T47D (cell line): ENCODE results near the gene COL28A1.
"Not testable (repeated sequence)": the region's sequence is repeated elsewhere in the genome, so short reads cannot be mapped to it uniquely, and the experiment has no call there.

Experiments used
- DNase-seq, 2 experiments: peaks; one replicate each; pipeline versions ENCODE4 v3.0.0 to v3.0.0-alpha.2; 2011 to 2012; ENCODE audit warnings: low read depth in 1 of 2, low spot score in 1 of 2
- JUND ChIP-seq: IDR thresholded peaks from 2 replicates; pipeline ENCODE4 v1.6.1; 2012; ENCODE audit warnings: low read depth
- in situ Hi-C: cut with HindIII; loops from 2 replicates; pipeline ENCODE4 v1.10.0; 2016; ENCODE audit warnings: low sequenced_read_pairs, low pct_unique_long_range_greater_than_20kb

Gene COL28A1

GRCh38 chr7:7567898-7568531, 32.3 kb upstream of the COL28A1 start:
- in situ Hi-C loops, result no loop called here
- DNase-seq, result peak in 1 of 2 experiments; percentile 38
- no peak for TF ChIP-seq JUND

- TF ChIP-seq JUND, result no peak
- in situ Hi-C loops, result no loop called here
- DNase-seq, result peak; percentile 93 to 94
These were observed 31.3 kb upstream of the COL28A1 start, which contains the start of gene MIOS for GRCh38 chr7:7566651-7567611. Gene MIOS (plus strand): TSS chr7:7566884. CDS start chr7:7572476, 5,592 bp downstream.

DNA sequence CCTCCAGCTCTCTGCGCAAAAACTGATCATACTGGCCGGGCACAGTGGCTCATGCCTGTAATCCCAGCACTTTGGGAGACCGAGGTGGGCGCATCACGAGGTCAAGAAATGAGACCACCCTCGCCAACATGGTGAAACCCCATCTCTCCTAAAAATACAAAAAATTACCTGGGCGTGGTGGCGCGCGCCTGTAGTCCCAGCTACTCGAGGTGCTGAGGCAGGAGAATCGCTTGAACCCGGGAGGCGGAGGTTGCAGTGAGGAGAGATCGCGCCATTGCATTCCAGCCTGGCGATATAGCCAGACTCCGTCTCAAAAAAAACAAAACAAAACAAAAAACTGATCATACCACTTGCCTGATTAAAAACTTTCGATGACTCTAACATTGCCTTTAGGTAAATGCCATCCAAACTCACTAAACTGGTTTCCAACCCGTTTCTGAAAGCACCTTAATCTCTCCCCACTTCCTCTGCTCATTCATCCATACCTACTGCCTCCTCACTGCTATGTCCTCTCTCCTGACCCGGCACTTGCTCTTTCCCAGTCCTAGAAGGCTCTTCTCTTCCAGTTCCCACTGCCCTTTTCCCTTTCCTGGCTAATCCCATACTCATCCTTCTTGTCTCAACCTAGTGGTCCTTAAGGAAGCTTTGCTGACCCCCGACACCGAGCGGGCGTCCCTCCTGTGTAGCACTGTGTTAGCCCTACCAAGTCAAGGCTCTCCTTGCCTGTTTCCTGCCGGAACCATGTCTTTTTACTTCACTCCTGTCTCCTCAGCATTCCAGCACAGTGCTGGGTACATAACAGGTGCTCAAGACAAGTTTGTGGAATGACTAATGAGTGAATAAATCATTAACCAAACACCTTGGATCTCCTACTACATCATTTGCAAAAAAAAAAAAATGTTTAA, 30.3 kb upstream of the COL28A1 start:
- DNase-seq, result peak; percentile 60 to 93
- in situ Hi-C loops, result no loop called here
- peak; percentile 7; the same call in 1 of the 2 replicates for TF ChIP-seq JUND

DNA sequence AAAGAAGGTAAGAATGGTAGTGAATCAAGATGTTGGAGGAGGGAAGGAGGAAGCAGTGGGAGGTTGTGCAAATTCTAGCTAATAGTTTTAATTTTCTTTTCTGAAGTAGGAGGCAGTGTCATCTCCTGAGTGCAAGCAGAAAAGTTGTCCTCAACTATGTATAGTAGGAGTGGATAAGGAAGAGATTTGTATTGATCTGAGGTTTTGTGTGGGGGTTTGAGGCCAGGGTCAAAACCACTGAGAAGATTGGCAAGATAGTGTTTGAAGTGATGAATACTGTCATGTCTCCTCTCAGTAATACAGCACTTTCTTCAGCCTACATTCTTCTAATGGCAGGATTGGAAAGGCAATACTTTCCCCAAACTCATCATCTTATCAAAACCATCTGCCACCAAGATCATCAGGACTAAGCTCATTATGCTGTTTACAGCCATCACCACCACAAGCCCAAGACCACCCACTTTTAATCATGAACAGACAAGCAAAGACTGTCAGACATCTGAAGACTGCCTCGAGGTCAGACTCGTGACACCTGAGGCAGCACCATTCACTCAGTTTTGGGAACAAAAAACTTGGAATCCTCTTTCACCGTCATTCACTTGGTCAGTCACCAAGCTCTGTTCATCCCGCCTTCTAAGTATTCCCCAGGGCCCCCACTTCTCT, 29.5 kb upstream of the COL28A1 start:
- in situ Hi-C loops, result no loop called here
- no peak for TF ChIP-seq JUND
- no peak for DNase-seq

GRCh38 chr7:7564323-7564780, 28.7 kb upstream of the COL28A1 start:
- in situ Hi-C loops, result no loop called here
- peak; percentile 33 to 86 for DNase-seq
- TF ChIP-seq JUND, result peak; percentile 69

DNA sequence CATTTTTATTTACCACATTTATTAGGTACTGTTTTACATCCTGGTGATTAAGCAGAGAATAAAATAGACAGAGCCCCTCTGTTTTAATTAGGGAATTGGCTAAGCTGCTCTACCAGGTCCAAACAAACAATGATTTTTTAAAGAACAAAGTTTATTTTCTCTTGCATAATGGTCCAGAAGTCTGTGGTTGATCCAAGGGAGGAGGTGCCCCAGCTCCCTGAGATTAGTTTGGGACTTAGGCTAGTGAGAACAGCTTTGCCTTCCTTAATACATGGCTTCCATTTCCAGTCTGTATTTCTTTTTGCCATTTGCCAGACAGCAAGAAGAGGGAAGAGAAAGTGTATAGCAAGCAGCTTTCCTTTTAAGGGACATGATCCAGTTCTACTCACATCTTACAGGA, 28.1 kb upstream of the COL28A1 start:
- TF ChIP-seq JUND, result no peak
- in situ Hi-C loops, result no loop called here
- no peak for DNase-seq

DNA sequence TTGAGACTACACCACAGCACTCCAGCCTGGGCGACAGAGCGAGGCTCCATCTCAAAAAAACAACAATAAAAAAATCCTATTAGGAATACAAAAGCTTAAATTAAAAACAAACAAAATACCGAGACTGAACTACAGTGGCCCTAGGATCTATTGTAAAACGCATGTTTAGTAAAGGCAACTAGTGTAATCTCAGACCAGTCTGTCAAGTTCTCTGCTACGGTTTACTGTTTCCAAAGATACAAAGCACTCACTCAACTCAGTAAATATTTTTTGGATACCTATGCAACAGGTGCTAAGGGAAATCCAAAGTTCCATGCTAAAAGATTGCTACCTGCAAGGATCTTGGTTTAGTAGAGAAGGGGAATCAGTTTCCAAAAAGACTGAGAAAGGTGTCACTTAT, 27.6 kb upstream of the COL28A1 start:
- 0 out of 2 replicates have a peak, but pooled peaks have one; percentile 40 for TF ChIP-seq JUND
- in situ Hi-C loops, result no loop called here
- DNase-seq, result peak; percentile 55 to 89

DNA sequence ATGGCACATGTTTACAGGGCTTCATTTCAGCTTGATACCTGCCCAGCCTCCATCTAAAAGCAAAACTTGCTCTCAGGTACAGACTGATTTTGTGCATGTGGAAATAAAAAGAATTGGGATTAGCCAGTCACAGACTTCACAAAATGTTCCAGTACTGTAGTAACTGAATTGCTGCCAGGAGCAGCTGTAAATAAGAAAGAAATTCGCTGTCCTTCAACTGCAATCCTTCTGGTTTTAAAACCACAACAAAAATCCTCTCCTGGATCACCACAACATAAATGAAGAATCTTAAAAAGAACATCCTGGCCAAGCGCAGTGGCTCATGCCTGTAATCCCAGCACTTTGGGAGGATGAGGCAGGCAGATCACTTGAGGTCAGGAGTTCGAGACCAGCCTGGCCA, 27.1 kb upstream of the COL28A1 start:
- TF ChIP-seq JUND, result no peak
- in situ Hi-C loops, result no loop called here
- no peak for DNase-seq

GRCh38 chr7:7561591-7561990, 25.9 kb upstream of the COL28A1 start:
- DNase-seq, in situ Hi-C loops: not testable (repeated sequence)

- TF ChIP-seq JUND, result no peak
- no peak for DNase-seq
- in situ Hi-C loops, result no loop called here
These were observed 21.6 kb upstream of the COL28A1 start for GRCh38 chr7:7557252-7557651.

- TF ChIP-seq JUND, result no peak
- in situ Hi-C loops, result no loop called here
- no peak for DNase-seq
These were observed 21.2 kb upstream of the COL28A1 start for GRCh38 chr7:7556852-7557251.
